SH-SY5Y (cell line): ENCODE data around the gene CCDC137.

Experiments
- GATA2 ChIP-seq: IDR thresholded peaks from 2 replicates; pipeline ENCODE4 v1.6.1; 2011; ENCODE audit warnings: mild to moderate bottlenecking, low read depth, low read length
- GATA3 ChIP-seq: IDR thresholded peaks from 2 replicates; pipeline ENCODE4 v1.6.1; 2011; ENCODE audit warnings: low read depth, mild to moderate bottlenecking, low read length, moderate library complexity

Gene CCDC137

GRCh38 chr17:81686614-81687013, 20.1 kb downstream of the CCDC137 start:
- TF ChIP-seq GATA3, result no peak
- no peak for TF ChIP-seq GATA2

GRCh38 chr17:81687770-81688541, 21.4 kb downstream of the CCDC137 start:
- no peak for TF ChIP-seq GATA3
- TF ChIP-seq GATA2, result no peak

GRCh38 chr17:81688616-81689015, 22.1 kb downstream of the CCDC137 start:
- no peak for TF ChIP-seq GATA2
- no peak for TF ChIP-seq GATA3

GRCh38 chr17:81690066-81690465, 23.5 kb downstream of the CCDC137 start:
- no peak for TF ChIP-seq GATA3
- TF ChIP-seq GATA2, result no peak

- no peak for TF ChIP-seq GATA2
Observed at GRCh38 chr17:81690549-81690948, 24.0 kb downstream of the CCDC137 start.

- no peak for TF ChIP-seq GATA2
- TF ChIP-seq GATA3, result no peak
Observed at GRCh38 chr17:81691196-81691595, 24.7 kb downstream of the CCDC137 start.

- TF ChIP-seq GATA3 (no peak), GATA2 (no peak)
Observed at GRCh38 chr17:81691608-81692007, 25.1 kb downstream of the CCDC137 start.

- no peak for TF ChIP-seq GATA3
- no peak for TF ChIP-seq GATA2
Observed at GRCh38 chr17:81693509-81694210, 27.1 kb downstream of the CCDC137 start.

GRCh38 chr17:81694810-81695209, 28.3 kb downstream of the CCDC137 start:
- no peak for TF ChIP-seq GATA2
- no peak for TF ChIP-seq GATA3

GRCh38 chr17:81695211-81695610, 28.7 kb downstream of the CCDC137 start:
- TF ChIP-seq GATA2 (no peak), GATA3 (no peak)

GRCh38 chr17:81695801-81696200, 29.3 kb downstream of the CCDC137 start:
- no peak for TF ChIP-seq GATA2
- no peak for TF ChIP-seq GATA3

- no peak for TF ChIP-seq GATA3
- TF ChIP-seq GATA2, result no peak
Observed at GRCh38 chr17:81696218-81696941, 29.8 kb downstream of the CCDC137 start.

GRCh38 chr17:81697261-81698044, 30.9 kb downstream of the CCDC137 start:
- TF ChIP-seq GATA3, result no peak
- no peak for TF ChIP-seq GATA2

- TF ChIP-seq GATA3, result no peak
- no peak for TF ChIP-seq GATA2
Observed at GRCh38 chr17:81700353-81701287, 34.1 kb downstream of the CCDC137 start.
